IMR-90 (cell line): Measurements from ENCODE around the gene GLYATL1. TPM values are rescaled to one million over a fixed set of nuclear protein-coding genes. Genes with fewer than 3 reads are reported as not detected.

ENCODE experiments used
- ATAC-seq: fragments of 200-7000 bp; cut with Tn5 transposase; 2 replicates; pipeline ENCODE4 v1.9.1; 2020; ENCODE audit warnings: low read depth, mild to moderate bottlenecking, moderate library complexity
- BruUV-seq: library from RNA; stranded (reverse); fragments of 400-500 nt; replicated peaks from 2 replicates; lab custom pipeline; 2021; lab: Mats Ljungman, UMichigan
- CTCF ChIA-PET: fragments of 300-600 bp; formaldehyde crosslinking; extraction: SDS; loops from one replicate; lab custom pipeline; 2021; ENCODE audit warnings: antibody characterized with exemption; lab: Yijun Ruan, JAX
- POLR2A ChIA-PET: fragments of 300-600 bp; sonication (Branson Sonifier 250); formaldehyde crosslinking; loops from one replicate; lab custom pipeline; 2022; ENCODE audit warnings: antibody characterized with exemption; ENCODE audit not compliant: unreplicated experiment; lab: Charles Lee
- DNase-seq: peaks from one replicate; pipeline ENCODE4 v3.0.0; 2013
- H2AFZ ChIP-seq: replicated peaks from 2 replicates; pipeline ENCODE3; 2013; ENCODE audit warnings: low read length, mild to moderate bottlenecking; ENCODE audit not compliant: poor library complexity
- H2AK5ac ChIP-seq: 2 replicates; pipeline ENCODE4 v1.6.1; 2013; ENCODE audit warnings: low read depth, low read length, inconsistent platforms
- H2AK9ac ChIP-seq: replicated peaks from 2 replicates; pipeline ENCODE3; 2013; ENCODE audit warnings: mild to moderate bottlenecking, low read depth, low read length, moderate library complexity; ENCODE audit not compliant: poor library complexity
- H2BK120ac ChIP-seq: 2 replicates; pipeline ENCODE4 v1.6.1; 2013; ENCODE audit warnings: low read depth, low read length, inconsistent platforms
- H2BK15ac ChIP-seq: 3 replicates; pipeline ENCODE4 v1.6.1; 2013; ENCODE audit warnings: low read depth, low read length, inconsistent platforms
- H2BK20ac ChIP-seq: 2 replicates; pipeline ENCODE4 v1.6.1; 2013; ENCODE audit warnings: low read depth, mild to moderate bottlenecking, inconsistent platforms, low read length, moderate library complexity
- H2BK5ac ChIP-seq: 2 replicates; pipeline ENCODE4 v1.6.1; 2013; ENCODE audit warnings: mild to moderate bottlenecking, low read depth, low read length, inconsistent platforms; ENCODE audit not compliant: poor library complexity, severe bottlenecking
- H3K14ac ChIP-seq: replicated peaks from 2 replicates; pipeline ENCODE4 v1.6.1; 2013; ENCODE audit warnings: low read depth, low read length, inconsistent platforms
- H3K18ac ChIP-seq: 2 replicates; pipeline ENCODE4 v1.6.1; 2013; ENCODE audit warnings: low read depth, low read length, control low read depth
- H3K23ac ChIP-seq: 2 replicates; pipeline ENCODE4 v1.6.1; 2013; ENCODE audit warnings: low read depth, low read length, inconsistent platforms
- H3K27ac ChIP-seq: 2 replicates; pipeline ENCODE4 v1.5.1; 2013; ENCODE audit warnings: mild to moderate bottlenecking, control low read depth, low read length; ENCODE audit not compliant: insufficient read depth
- H3K27me3 ChIP-seq: 2 replicates; pipeline ENCODE4 v1.6.1; 2013; ENCODE audit warnings: low read length; ENCODE audit not compliant: control insufficient read depth, insufficient read depth
- H3K36me3 ChIP-seq: 2 replicates; pipeline ENCODE4 v1.6.1; 2013; ENCODE audit warnings: low read length, mixed read lengths; ENCODE audit not compliant: control insufficient read depth, insufficient read depth
- H3K4ac ChIP-seq: 2 replicates; pipeline ENCODE4 v1.6.1; 2013; ENCODE audit warnings: low read depth, low read length, inconsistent platforms
- H3K4me1 ChIP-seq: 2 replicates; pipeline ENCODE4 v1.6.1; 2013; ENCODE audit warnings: low read length, mixed read lengths; ENCODE audit not compliant: control insufficient read depth, insufficient read depth
- H3K4me2 ChIP-seq: 2 replicates; pipeline ENCODE4 v1.6.1; 2013; ENCODE audit warnings: low read depth, mild to moderate bottlenecking, control low read depth, low read length, moderate library complexity
- H3K4me3 ChIP-seq: 2 replicates; pipeline ENCODE4 v1.5.1; 2013; ENCODE audit warnings: low read depth, mild to moderate bottlenecking, control low read depth, low read length, moderate library complexity; ENCODE audit not compliant: insufficient read depth
- H3K56ac ChIP-seq: 2 replicates; pipeline ENCODE4 v1.6.1; 2013; ENCODE audit warnings: low read length, inconsistent platforms; ENCODE audit not compliant: insufficient read depth; ENCODE audit errors: extremely low read depth
- H3K79me1 ChIP-seq, 2 experiments: 2 replicates each; pipeline ENCODE4 v1.6.1; 2013; ENCODE audit warnings: low read length in 2 of 2, inconsistent platforms in 1 of 2, low read depth in 1 of 2
- H3K9ac ChIP-seq: 2 replicates; pipeline ENCODE4 v1.6.1; 2013; ENCODE audit warnings: low read depth, low read length, control low read depth
- H3K9me1 ChIP-seq: 2 replicates; pipeline ENCODE4 v1.6.1; 2013; ENCODE audit warnings: low read length, inconsistent platforms; ENCODE audit not compliant: insufficient read depth
- H3K9me3 ChIP-seq: 2 replicates; pipeline ENCODE4 v1.6.1; 2013; ENCODE audit warnings: low read length; ENCODE audit not compliant: control insufficient read depth, insufficient read depth
- H4K20me1 ChIP-seq: 2 replicates; pipeline ENCODE4 v1.6.1; 2013; ENCODE audit warnings: low read length, inconsistent platforms; ENCODE audit not compliant: insufficient read depth
- H4K5ac ChIP-seq: 2 replicates; pipeline ENCODE4 v1.6.1; 2013; ENCODE audit warnings: mild to moderate bottlenecking, low read depth, low read length, control low read depth
- H4K8ac ChIP-seq, 2 experiments: 2 replicates each; pipeline ENCODE4 v1.6.1; 2013; ENCODE audit warnings: low read depth in 2 of 2, low read length in 2 of 2, control low read depth in 1 of 2, inconsistent platforms in 1 of 2
- H4K91ac ChIP-seq: 2 replicates; pipeline ENCODE4 v1.6.1; 2013; ENCODE audit warnings: low read depth, low read length, inconsistent platforms; ENCODE audit not compliant: insufficient read depth
- CHD1 ChIP-seq: IDR thresholded peaks from 2 replicates; pipeline ENCODE4 v1.6.1; 2012; ENCODE audit warnings: low read depth, low read length, improper control_type of control experiment
- MAFK ChIP-seq: IDR thresholded peaks from 2 replicates; pipeline ENCODE4 v1.6.1; 2012; ENCODE audit warnings: low read depth, low read length, improper control_type of control experiment
- MXI1 ChIP-seq: IDR thresholded peaks from 2 replicates; pipeline ENCODE4 v1.6.1; 2012; ENCODE audit warnings: low read depth, mild to moderate bottlenecking, low read length, moderate library complexity, borderline replicate concordance
- NFE2L2 ChIP-seq: fragments of 150-350 bp; IDR thresholded peaks from 2 replicates; pipeline ENCODE4 v1.6.1; 2016; ENCODE audit warnings: low read depth, mild to moderate bottlenecking, low read length
- POLR2A ChIP-seq: IDR thresholded peaks from 2 replicates; pipeline ENCODE4 v1.6.1; 2012; ENCODE audit warnings: mild to moderate bottlenecking, low read depth, low read length
- WGBS, 2 experiments: methylation state at CpG; one replicate each; pipeline versions ENCODE4 v1.1.5 to v1.1.7; 2013; ENCODE audit warnings: missing lambda C conversion rate in 2 of 2; ENCODE audit not compliant: insufficient read length in 1 of 2; ENCODE audit errors: extremely low coverage in 2 of 2; 5-methylcytosine and 5-hydroxymethylcytosine counted together
- dilution Hi-C: fragments of 300-500 bp; cut with HindIII; formaldehyde crosslinking; loops from one replicate; pipeline ENCODE4 v1.14.3; 2018; ENCODE audit warnings: low sequenced_read_pairs; ENCODE audit not compliant: unreplicated experiment
- in situ Hi-C: fragments of 300-500 bp; cut with MboI; formaldehyde crosslinking; loops from 3 replicates; pipeline ENCODE4 v1.14.3; 2019; ENCODE audit warnings: low sequenced_read_pairs, inconsistent platforms, mixed read lengths
- intact Hi-C: fragments of 100-400 bp; cut with micrococcal nuclease; formaldehyde crosslinking; loops from 2 replicates; pipeline ENCODE4 v1.10.0; 2022
- polyA plus RNA-seq, 3 experiments: library from polyadenylated mRNA; depleted of rRNA; stranded (reverse); fragments of >200 nt; gene quantifications; 2 replicates each; pipeline ENCODE4 v1.2.3, GENCODE V29; 2012; ENCODE audit warnings: low replicate concordance in 1 of 3
- total RNA-seq: library from RNA; depleted of rRNA; stranded (reverse); fragments of >200 nt; gene quantifications from 2 replicates; pipeline ENCODE4 v1.2.3, GENCODE V29; 2012
- TF ChIP-seq, protein P1 (sequence below): conservative IDR thresholded peaks from 2 replicates; pipeline ENCODE4 v1.5.1; 2012; ENCODE audit warnings: mild to moderate bottlenecking, low read depth, low read length, improper control_type of control experiment
- TF ChIP-seq, protein P2 (sequence below): fragments of 150-350 bp; IDR thresholded peaks from 2 replicates; pipeline ENCODE4 v1.6.1; 2016; ENCODE audit warnings: low read depth, mild to moderate bottlenecking, low read length, moderate library complexity, borderline replicate concordance
- TF ChIP-seq, protein P3 (sequence below): fragments of 150-350 bp; IDR thresholded peaks from 2 replicates; pipeline ENCODE4 v1.6.1; 2017; ENCODE audit warnings: mild to moderate bottlenecking, antibody characterized with exemption, low read length, low read depth

The GLYATL1 gene
- total and polyA plus RNA-seq, 2 of the 4 experiments (the other 2 are of a cell fraction), result 0.54 to 0.58 TPM

DNA sequence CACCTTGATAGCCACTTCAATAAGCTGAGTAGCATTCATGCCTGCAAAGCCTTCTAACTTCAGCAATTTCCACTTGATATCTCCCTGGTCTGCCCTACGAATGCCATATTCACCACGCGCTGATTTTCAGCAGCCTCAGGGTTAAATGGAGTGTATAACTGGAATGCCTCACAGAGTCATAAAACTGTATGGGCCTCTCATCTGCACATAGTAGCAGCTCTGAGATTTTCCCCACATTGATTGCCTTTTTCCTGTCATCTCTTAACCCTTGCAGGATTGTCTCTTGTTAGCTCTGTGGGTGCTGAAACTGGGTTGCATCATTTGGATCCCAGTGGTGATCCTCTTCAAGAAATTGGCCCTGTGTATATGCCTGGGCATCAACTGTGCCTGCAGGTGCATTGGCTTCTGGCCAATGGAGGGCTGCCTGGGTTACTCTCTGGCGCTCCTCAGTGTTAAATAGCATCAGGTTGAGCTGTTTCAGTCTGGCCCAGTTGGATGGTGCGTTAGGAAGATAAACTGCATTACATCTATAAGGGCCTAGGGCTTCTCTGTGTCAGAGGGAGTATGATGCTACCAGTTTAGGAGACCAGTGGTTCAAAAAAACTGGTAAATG is 17.4 kb upstream of the GLYATL1 start:
- H4K91ac ChIP-seq, result no peak overlapping the region
- H2BK20ac ChIP-seq, result no peak overlapping the region
- in situ Hi-C loops (no loop called here), intact Hi-C loops (no loop called here), dilution Hi-C loops (no loop called here)
- BruUV-seq, result no TSS peak
- H4K5ac ChIP-seq, result no peak overlapping the region
- H3K9me1 ChIP-seq, result no peaks in the 10 kb centered on the region
- no peak overlapping the region for H3K9ac ChIP-seq
- TF ChIP-seq CHD1, result no peak
- no peak for TF ChIP-seq POLR2A
- TF ChIP-seq, protein P1, sequence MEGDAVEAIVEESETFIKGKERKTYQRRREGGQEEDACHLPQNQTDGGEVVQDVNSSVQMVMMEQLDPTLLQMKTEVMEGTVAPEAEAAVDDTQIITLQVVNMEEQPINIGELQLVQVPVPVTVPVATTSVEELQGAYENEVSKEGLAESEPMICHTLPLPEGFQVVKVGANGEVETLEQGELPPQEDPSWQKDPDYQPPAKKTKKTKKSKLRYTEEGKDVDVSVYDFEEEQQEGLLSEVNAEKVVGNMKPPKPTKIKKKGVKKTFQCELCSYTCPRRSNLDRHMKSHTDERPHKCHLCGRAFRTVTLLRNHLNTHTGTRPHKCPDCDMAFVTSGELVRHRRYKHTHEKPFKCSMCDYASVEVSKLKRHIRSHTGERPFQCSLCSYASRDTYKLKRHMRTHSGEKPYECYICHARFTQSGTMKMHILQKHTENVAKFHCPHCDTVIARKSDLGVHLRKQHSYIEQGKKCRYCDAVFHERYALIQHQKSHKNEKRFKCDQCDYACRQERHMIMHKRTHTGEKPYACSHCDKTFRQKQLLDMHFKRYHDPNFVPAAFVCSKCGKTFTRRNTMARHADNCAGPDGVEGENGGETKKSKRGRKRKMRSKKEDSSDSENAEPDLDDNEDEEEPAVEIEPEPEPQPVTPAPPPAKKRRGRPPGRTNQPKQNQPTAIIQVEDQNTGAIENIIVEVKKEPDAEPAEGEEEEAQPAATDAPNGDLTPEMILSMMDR, result no peak
- no peak for TF ChIP-seq MAFK
- TF ChIP-seq NFE2L2, result no peak
- TF ChIP-seq, protein P2, sequence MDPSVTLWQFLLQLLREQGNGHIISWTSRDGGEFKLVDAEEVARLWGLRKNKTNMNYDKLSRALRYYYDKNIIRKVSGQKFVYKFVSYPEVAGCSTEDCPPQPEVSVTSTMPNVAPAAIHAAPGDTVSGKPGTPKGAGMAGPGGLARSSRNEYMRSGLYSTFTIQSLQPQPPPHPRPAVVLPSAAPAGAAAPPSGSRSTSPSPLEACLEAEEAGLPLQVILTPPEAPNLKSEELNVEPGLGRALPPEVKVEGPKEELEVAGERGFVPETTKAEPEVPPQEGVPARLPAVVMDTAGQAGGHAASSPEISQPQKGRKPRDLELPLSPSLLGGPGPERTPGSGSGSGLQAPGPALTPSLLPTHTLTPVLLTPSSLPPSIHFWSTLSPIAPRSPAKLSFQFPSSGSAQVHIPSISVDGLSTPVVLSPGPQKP, result no peak
- TF ChIP-seq, protein P3, sequence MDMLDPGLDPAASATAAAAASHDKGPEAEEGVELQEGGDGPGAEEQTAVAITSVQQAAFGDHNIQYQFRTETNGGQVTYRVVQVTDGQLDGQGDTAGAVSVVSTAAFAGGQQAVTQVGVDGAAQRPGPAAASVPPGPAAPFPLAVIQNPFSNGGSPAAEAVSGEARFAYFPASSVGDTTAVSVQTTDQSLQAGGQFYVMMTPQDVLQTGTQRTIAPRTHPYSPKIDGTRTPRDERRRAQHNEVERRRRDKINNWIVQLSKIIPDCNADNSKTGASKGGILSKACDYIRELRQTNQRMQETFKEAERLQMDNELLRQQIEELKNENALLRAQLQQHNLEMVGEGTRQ, result no peak
- TF ChIP-seq MXI1, result no peak
- ATAC-seq (no peak), DNase-seq (no peak)
- no peaks in the 10 kb centered on the region for H3K79me1 ChIP-seq
- H3K23ac ChIP-seq, result no peak overlapping the region
- no peak overlapping the region for H3K14ac ChIP-seq
- no peak overlapping the region for H2AK5ac ChIP-seq
- no peak overlapping the region for H3K27ac ChIP-seq
- H4K8ac ChIP-seq, result no peak overlapping the region
- no peak overlapping the region for H3K56ac ChIP-seq
- no CpG with 5 or more reads among the region's 5 CpGs for WGBS, 2 experiments
- no peak overlapping the region for H2BK5ac ChIP-seq
- H3K9me3 ChIP-seq, result peaks cover 6% of the 10 kb centered on the region; the same call in 1 of the 2 replicates
- no peaks in the 10 kb centered on the region; the same call in 1 of the 2 replicates for H3K4me1 ChIP-seq
- peak overlapping the region; percentile 10 for H2AK9ac ChIP-seq
- ChIA-PET POLR2A (no interaction called here), CTCF (interaction anchor here (0.6 to 0.7 kb wide), 2 partner anchors 16 to 616 kb away, joined by 3 to 5 read pairs; no protein-coding TSS in a partner anchor)
- no peak overlapping the region for H2AFZ ChIP-seq
- no peaks in the 10 kb centered on the region; the same call in 1 of the 2 replicates for H3K27me3 ChIP-seq
- H2BK15ac ChIP-seq, result no peak overlapping the region
- no peak overlapping the region for H3K18ac ChIP-seq
- H3K4me2 ChIP-seq, result no peak overlapping the region
- H2BK120ac ChIP-seq, result no peak overlapping the region
- no peaks in the 10 kb centered on the region for H4K20me1 ChIP-seq
- no peak overlapping the region for H3K4ac ChIP-seq
- no peak overlapping the region for H3K4me3 ChIP-seq
- no peaks in the 10 kb centered on the region for H3K36me3 ChIP-seq
